ENCODE results near the gene CDX1. TPM values are rescaled to one million over a fixed set of nuclear protein-coding genes. Genes with fewer than 3 reads are reported as not detected.

Gene CDX1
- total RNA-seq, 1 experiment from 2014 or later, result 0.22 TPM

DNA sequence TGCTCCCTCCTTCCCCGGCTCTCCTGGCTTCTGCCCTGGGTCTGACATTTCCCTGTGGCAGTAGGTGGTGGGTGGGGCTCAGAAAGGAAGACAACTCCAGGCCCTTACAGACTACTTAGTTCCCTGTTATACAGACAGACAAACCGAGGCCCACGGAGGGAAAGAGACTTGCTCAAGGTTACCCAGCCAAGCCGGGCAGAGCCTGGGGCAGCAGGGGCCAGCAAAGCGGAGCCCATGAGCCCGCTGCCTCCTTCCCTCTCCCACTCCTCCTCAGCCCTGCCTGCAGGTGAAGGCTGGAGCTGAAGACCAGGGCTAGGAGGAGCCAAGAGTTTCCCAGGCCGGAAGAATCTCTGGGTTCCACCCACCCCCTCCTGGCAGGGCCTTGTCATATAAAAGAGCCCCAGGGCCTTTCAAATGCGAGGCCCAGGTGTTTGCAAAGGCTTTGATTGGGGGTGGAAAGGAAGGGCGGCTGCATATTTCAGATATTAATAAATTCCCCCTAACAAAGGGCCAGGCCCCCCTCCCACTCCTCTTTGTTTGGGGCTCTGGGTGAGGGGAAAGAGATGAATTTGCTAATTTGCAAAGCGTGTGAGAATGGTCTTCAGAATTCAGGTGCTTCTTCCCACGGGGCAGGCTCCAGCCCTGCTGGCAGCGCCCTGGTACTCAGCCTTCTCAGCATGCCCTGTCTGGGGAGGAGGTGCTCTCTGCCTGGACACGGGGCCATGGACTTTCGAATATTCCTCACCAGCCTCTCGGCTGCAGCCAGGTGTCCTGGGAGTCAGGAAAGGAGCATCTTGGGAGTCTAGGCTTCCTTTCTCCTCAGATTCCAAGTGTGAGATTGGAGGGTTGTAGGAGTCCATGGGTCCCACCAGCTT is 44.8 kb downstream of the CDX1 start:
- no peaks in the 10 kb centered on the region for H3K9me3 ChIP-seq (ENCODE audit: control insufficient read depth, low read depth, low read length)
- no CpG with 5 or more reads among the region's 15 CpGs for WGBS (ENCODE audit: extremely low coverage, insufficient read length, low lambda C conversion rate)
- H3K4me2 ChIP-seq (ENCODE audit: insufficient read depth, insufficient read length, low read length), result no peak overlapping the region
- no peak overlapping the region for H3K4ac ChIP-seq (ENCODE audit: low read depth, low read length)
- H3K23ac ChIP-seq (ENCODE audit: insufficient read length, low read depth, low read length), result no peak overlapping the region
- peaks cover 37 to 51% of the 10 kb centered on the region in 2 experiments for H3K4me1 Mint-ChIP-seq
- H3K79me1 ChIP-seq (ENCODE audit: insufficient read depth, low read depth, low read length, poor library complexity, severe bottlenecking), result no peaks in the 10 kb centered on the region
- no peak overlapping the region for H3T11ph ChIP-seq (ENCODE audit: low read length)
- peak overlapping the region in 1 of 2 experiments; percentile 51; a peak in 2 of 5 replicates for H3K4me3 Mint-ChIP-seq
- H3K27ac ChIP-seq (ENCODE audit: insufficient read length, low read depth, low read length), result no peak overlapping the region
- H2BK12ac ChIP-seq (ENCODE audit: insufficient read length, low read depth, low read length), result no peak overlapping the region
- no peak overlapping the region for H2AFZ ChIP-seq (ENCODE audit: low read length)
- no peak overlapping the region for H4K91ac ChIP-seq (ENCODE audit: insufficient read length, low read depth, low read length)
- H3K9me3 Mint-ChIP-seq, result peaks cover 0 to 4% of the 10 kb centered on the region in 2 experiments; a peak in 2 of 5 replicates
- no peaks in the 10 kb centered on the region for H4K20me1 ChIP-seq (ENCODE audit: control insufficient read depth, insufficient read depth, insufficient read length)
- H2BK20ac ChIP-seq (ENCODE audit: low read depth, low read length, poor library complexity, severe bottlenecking), result no peak overlapping the region
- H3K27me3 Mint-ChIP-seq (ENCODE audit: low read depth), result peaks cover 16% of the 10 kb centered on the region
- no peak overlapping the region for H2AK5ac ChIP-seq (ENCODE audit: insufficient read length, low read length)
- peak overlapping the region; percentile 24; the same call in 1 of the 2 replicates for H3K14ac ChIP-seq (ENCODE audit: insufficient read depth, low read length)
- no peak overlapping the region for H3K56ac ChIP-seq (ENCODE audit: insufficient read length, low read depth, low read length)
- H3K18ac ChIP-seq (ENCODE audit: insufficient read length, low read depth, low read length), result no peak overlapping the region
- H4K8ac ChIP-seq (replicated peaks; ENCODE audit: insufficient read length, low read depth, low read length), result no peak overlapping the region
- no peak overlapping the region for H2BK5ac ChIP-seq (ENCODE audit: insufficient read length, low read length)
- no peak overlapping the region for H2BK15ac ChIP-seq (ENCODE audit: low read depth, low read length)
- H2BK120ac ChIP-seq (ENCODE audit: low read depth, low read length, poor library complexity, severe bottlenecking), result no peak overlapping the region
- H3K23me2 ChIP-seq (ENCODE audit: insufficient read length, low read depth, low read length, poor library complexity, severe bottlenecking), result no peaks in the 10 kb centered on the region
- peak; percentile 79 for DNase-seq
- H3K79me2 ChIP-seq (ENCODE audit: insufficient read depth, low read length), result no peaks in the 10 kb centered on the region
- H3K27me3 ChIP-seq (ENCODE audit: insufficient read depth, low read length), result no peaks in the 10 kb centered on the region
- no peak overlapping the region for H4K5ac ChIP-seq (ENCODE audit: insufficient read length, low read depth, low read length)
- peak overlapping the region; percentile 72 to 94 (median 79) for H3K27ac Mint-ChIP-seq
- no peaks in the 10 kb centered on the region; the same call in 1 of the 2 replicates for H3K4me1 ChIP-seq (ENCODE audit: insufficient read depth, low read length)
- peaks cover 0 to 2% (median 0%) of the 10 kb centered on the region in 3 experiments; a peak in 2 of 7 replicates for H3K36me3 Mint-ChIP-seq (ENCODE audit: insufficient read depth in 1 of 3, low read depth in 3 of 3)
- no peak overlapping the region for H3K9ac ChIP-seq (ENCODE audit: extremely low read depth, insufficient read length, low read length)
- TF ChIP-seq, protein P1, sequence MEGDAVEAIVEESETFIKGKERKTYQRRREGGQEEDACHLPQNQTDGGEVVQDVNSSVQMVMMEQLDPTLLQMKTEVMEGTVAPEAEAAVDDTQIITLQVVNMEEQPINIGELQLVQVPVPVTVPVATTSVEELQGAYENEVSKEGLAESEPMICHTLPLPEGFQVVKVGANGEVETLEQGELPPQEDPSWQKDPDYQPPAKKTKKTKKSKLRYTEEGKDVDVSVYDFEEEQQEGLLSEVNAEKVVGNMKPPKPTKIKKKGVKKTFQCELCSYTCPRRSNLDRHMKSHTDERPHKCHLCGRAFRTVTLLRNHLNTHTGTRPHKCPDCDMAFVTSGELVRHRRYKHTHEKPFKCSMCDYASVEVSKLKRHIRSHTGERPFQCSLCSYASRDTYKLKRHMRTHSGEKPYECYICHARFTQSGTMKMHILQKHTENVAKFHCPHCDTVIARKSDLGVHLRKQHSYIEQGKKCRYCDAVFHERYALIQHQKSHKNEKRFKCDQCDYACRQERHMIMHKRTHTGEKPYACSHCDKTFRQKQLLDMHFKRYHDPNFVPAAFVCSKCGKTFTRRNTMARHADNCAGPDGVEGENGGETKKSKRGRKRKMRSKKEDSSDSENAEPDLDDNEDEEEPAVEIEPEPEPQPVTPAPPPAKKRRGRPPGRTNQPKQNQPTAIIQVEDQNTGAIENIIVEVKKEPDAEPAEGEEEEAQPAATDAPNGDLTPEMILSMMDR (conservative IDR thresholded peaks at IDR 0.05), result no peak

All from H9 (cell line).